HepG2 (cell line): ENCODE data around the gene CMIP.

Experiments used
- ARNT ChIP-seq: fragments of 450-650 bp; IDR thresholded peaks from 2 replicates; pipeline ENCODE4 v1.6.1; 2017
- EP300 ChIP-seq, 3 experiments: sonication (generic) in 1 of 3; formaldehyde crosslinking in 1 of 3; IDR thresholded peaks; 2 replicates each; pipeline versions ENCODE4 v1.5.1 to v1.6.1; 2011 to 2020; ENCODE audit warnings: low read depth in 2 of 3, low read length in 2 of 3, borderline replicate concordance in 1 of 3, improper control_type of control experiment in 1 of 3, mild to moderate bottlenecking in 1 of 3, missing genetic modification reagents in 1 of 3, moderate library complexity in 1 of 3
- REST ChIP-seq, 2 experiments: IDR thresholded peaks; 2 replicates each; pipeline ENCODE4 v1.6.1; 2011 to 2012; ENCODE audit warnings: low read length in 2 of 2, borderline replicate concordance in 1 of 2, low read depth in 1 of 2, mild to moderate bottlenecking in 1 of 2, moderate library complexity in 1 of 2
- SMARCC2 ChIP-seq: fragments of 450-650 bp; IDR thresholded peaks from 2 replicates; pipeline ENCODE4 v1.6.1; 2017; ENCODE audit warnings: antibody characterized with exemption, mild to moderate bottlenecking
- YY1 ChIP-seq: IDR thresholded peaks from 2 replicates; pipeline ENCODE4 v1.6.1; 2011; ENCODE audit warnings: low read length, low read depth, moderate library complexity, mild to moderate bottlenecking; ENCODE audit not compliant: insufficient read depth, insufficient replicate concordance
- ZNF780A ChIP-seq: sonication (generic); formaldehyde crosslinking; IDR thresholded peaks from 2 replicates; pipeline ENCODE4 v1.8.0; 2022; ENCODE audit warnings: mild to moderate bottlenecking, missing genetic modification reagents, moderate library complexity
- TF ChIP-seq, protein P1 (sequence below): sonication (generic); formaldehyde crosslinking; IDR thresholded peaks from 2 replicates; pipeline ENCODE4 v1.5.0; 2020; ENCODE audit warnings: mild to moderate bottlenecking, missing genetic modification reagents, moderate library complexity

DNA sequence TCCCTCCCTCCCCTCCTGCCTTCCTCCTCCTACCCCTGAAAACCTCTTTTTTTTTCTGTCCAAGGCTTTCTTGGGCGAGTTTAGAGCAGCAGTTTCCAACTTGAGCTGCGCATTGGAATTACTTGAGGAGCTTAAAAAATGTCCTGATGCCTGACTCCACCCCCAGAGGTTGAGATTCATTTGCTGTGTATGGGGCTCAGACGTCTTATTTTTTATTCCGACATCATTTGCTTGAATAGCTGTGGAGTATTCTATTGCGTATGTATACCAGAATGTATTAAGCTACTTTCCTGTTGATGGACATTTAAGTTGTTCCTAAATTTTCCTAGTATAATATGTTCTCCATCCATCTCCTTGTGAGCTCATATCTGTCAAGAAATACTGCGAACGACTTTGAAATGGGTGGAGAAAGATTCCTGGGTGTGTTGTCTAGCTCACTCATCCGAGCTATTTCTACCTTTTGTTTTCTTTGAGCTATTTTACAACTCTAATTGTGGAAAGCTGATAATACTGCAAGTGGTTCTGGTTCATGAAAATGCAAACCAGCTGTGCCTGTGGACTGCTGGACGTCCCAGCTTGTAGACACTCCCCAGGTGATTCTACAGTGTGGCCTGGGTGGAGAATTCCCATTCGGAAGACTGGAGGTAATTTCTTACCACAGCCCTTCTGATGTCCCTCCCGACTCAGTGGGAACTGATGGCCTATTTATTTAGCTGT is 40.5 kb downstream of the CMIP start:
- no peak for TF ChIP-seq REST (IDR thresholded peaks at IDR 0.05; ENCODE audit: borderline replicate concordance in 1 of 2, low read depth in 1 of 2, low read length in 2 of 2)
- TF ChIP-seq ZNF780A = no peak
- TF ChIP-seq EP300 (IDR thresholded peaks at IDR 0.05; ENCODE audit: low read depth in 2 of 2, low read length in 2 of 2) = no peak
- TF ChIP-seq EP300 (CRISPR knock-in tag; IDR thresholded peaks at IDR 0.05; ENCODE audit: borderline replicate concordance) = no peak
- TF ChIP-seq, protein P1, sequence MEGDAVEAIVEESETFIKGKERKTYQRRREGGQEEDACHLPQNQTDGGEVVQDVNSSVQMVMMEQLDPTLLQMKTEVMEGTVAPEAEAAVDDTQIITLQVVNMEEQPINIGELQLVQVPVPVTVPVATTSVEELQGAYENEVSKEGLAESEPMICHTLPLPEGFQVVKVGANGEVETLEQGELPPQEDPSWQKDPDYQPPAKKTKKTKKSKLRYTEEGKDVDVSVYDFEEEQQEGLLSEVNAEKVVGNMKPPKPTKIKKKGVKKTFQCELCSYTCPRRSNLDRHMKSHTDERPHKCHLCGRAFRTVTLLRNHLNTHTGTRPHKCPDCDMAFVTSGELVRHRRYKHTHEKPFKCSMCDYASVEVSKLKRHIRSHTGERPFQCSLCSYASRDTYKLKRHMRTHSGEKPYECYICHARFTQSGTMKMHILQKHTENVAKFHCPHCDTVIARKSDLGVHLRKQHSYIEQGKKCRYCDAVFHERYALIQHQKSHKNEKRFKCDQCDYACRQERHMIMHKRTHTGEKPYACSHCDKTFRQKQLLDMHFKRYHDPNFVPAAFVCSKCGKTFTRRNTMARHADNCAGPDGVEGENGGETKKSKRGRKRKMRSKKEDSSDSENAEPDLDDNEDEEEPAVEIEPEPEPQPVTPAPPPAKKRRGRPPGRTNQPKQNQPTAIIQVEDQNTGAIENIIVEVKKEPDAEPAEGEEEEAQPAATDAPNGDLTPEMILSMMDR (CRISPR knock-in tag) = no peak
- no peak for TF ChIP-seq YY1
- no peak for TF ChIP-seq ARNT
- no peak for TF ChIP-seq SMARCC2
